ENCODE measurements around the gene GPR158.

- TF ChIP-seq YY1 (IDR thresholded peaks at IDR 0.05; ENCODE audit: low read depth) (no peak), CREB1 (IDR thresholded peaks at IDR 0.05; ENCODE audit: low read depth) (no peak), EP300 (IDR thresholded peaks at IDR 0.05; ENCODE audit: borderline replicate concordance) (no peak), MAX (IDR thresholded peaks at IDR 0.05) (no peak)
Observed at GRCh38 chr10:25129592-25129991, 45.2 kb upstream of the GPR158 start.
